Activated CD8-positive, alpha-beta memory T cell treated with anti-CD3 and anti-CD28 coated beads, Interleukin-2, amount 50 U/mL, for 24 hours (primary cell): ENCODE results near the gene TEAD4.

Experiments
- DNase-seq: peaks from one replicate; pipeline ENCODE4 v3.0.0-alpha.2; 2020; ENCODE audit errors: extremely low read depth

TEAD4 gene

GRCh38 chr12:3081091-3081490 lies 121.9 kb downstream of the TEAD4 start:
- no peak for DNase-seq

- no peak for DNase-seq
These were observed 122.7 kb downstream of the TEAD4 start for GRCh38 chr12:3081886-3082285.

GRCh38 chr12:3083241-3083920 lies 124.2 kb downstream of the TEAD4 start:
- DNase-seq: no peak

GRCh38 chr12:3083921-3084347 lies 124.7 kb downstream of the TEAD4 start:
- no peak for DNase-seq

- DNase-seq: no peak
These were observed 125.5 kb downstream of the TEAD4 start for GRCh38 chr12:3084742-3085141.

GRCh38 chr12:3085341-3086139 lies 126.3 kb downstream of the TEAD4 start:
- DNase-seq: no peak

- no peak for DNase-seq
These were observed 127.0 kb downstream of the TEAD4 start for GRCh38 chr12:3086211-3086610.

- DNase-seq: no peak
These were observed 127.6 kb downstream of the TEAD4 start for GRCh38 chr12:3086729-3087323.

- DNase-seq: no peak
These were observed 128.8 kb downstream of the TEAD4 start for GRCh38 chr12:3087758-3088650.

- DNase-seq: no peak
These were observed 130.4 kb downstream of the TEAD4 start for GRCh38 chr12:3089588-3089987.
